A673 (cell line): Measurements from ENCODE around the gene DLG2.

Experiments used
- CTCF ChIP-seq: fragments of 300-800, 200-600 bp; sonication (generic); conservative IDR thresholded peaks from 2 replicates; pipeline ENCODE4 v1.5.1; 2017; ENCODE audit warnings: low read depth, mild to moderate bottlenecking, antibody characterized with exemption, low read length, moderate library complexity, mixed read lengths
- EZH2 ChIP-seq: fragments of 200-600 bp; sonication (generic); IDR thresholded peaks from 2 replicates; pipeline ENCODE4 v1.6.1; 2017; ENCODE audit warnings: borderline replicate concordance, low read depth, mild to moderate bottlenecking, mixed read lengths, antibody characterized with exemption, low read length; ENCODE audit not compliant: poor library complexity, severe bottlenecking

- TF ChIP-seq CTCF = no peak
- no peak for TF ChIP-seq EZH2
These were observed 1813.8 kb downstream of the DLG2 start for GRCh38 chr11:83813296-83813695.
